Suppressor macrophage (primary cell): Measurements from ENCODE around the gene BPHL.
"Not testable (repeated sequence)": the region's sequence is repeated elsewhere in the genome, so short reads cannot be mapped to it uniquely, and the experiment has no call there.

Source experiments
- DNase-seq, 4 experiments: peaks; one replicate each; pipeline ENCODE4 v3.0.0-alpha.2; 2020 to 2022
- total RNA-seq, 17 experiments: gene quantifications; one replicate each; lab custom pipeline; 2026; ENCODE audit warnings: mixed read lengths in 6 of 17, inconsistent platforms in 3 of 17; lab: John Stamatoyannopoulos, UW

Gene BPHL
- total RNA-seq, result 4.7 to 14.2 (median 9.1) reads per million in 17 experiments

GRCh38 chr6:3118353-3119039 is at the start of gene BPHL:
Gene BPHL (plus strand): TSS chr6:3118711. CDS start chr6:3118741, 30 bp downstream.
- DNase-seq, result peak; percentile 98 to 99 (median 98)

DNA sequence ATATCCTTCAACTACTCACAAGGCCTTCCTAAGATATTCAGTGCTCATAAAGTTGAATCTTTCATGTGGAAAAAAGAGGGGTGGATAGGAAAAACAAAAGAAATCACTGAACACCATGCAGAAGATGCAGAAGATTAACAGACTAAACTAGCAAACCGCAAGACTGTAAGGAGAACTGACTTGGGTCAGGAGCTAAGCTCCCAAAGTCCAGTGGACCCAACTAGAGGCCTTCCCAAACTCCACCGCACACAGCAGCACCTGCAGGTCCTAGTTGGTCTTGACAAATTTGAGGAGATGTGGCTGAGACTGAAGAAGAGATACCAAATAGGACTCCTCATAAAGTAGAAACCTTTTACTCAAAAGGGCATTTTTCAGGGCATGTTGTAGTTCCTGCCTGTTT is 46.9 kb upstream of the BPHL start:
- DNase-seq, result no peak

- no peak for DNase-seq
Measured at GRCh38 chr6:3072798-3073197, 45.7 kb upstream of the BPHL start.

GRCh38 chr6:3073382-3073781 is 45.1 kb upstream of the BPHL start:
- DNase-seq, result no peak

- no peak for DNase-seq
Measured at GRCh38 chr6:3075772-3076113, 42.8 kb upstream of the BPHL start.

DNA sequence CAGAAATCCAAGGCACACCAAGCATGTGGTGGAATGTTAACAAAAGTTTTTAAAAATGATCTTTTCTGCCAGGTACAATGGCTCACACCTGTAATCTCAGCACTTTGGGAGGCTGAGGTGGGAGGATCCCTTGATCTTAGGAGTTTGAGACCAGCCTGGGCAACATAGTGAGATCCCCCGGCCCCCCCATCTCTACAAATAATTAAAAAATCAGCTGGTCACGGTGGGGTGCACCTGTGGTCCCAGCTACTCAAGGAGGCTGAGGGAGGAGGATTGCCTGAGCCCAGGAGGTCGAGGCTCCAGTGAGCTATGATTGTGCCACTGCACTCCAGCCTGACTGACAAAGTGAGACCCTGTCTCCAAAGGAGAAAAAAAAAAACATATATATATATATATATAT is 42.2 kb upstream of the BPHL start:
- DNase-seq, result no peak

DNA sequence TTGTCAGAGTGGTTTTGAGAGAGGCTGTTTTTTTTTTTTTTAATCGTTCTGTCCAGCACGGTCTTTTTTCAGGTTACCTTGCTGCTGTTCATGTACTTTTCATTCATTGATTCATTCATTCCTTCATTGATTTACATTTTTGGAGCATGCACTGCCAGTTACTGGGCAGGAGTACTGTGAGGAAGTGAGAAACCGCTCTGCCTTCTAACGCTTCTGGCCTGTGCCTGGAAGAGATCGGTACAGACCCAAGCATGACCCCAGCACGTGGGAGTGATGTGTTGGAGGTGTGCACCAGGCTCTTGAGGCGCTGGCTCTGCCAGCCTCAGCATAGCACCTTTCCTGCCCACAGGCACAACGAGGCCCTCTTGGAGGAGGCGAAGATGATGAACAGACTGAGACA is 41.1 kb upstream of the BPHL start:
- no peak for DNase-seq

GRCh38 chr6:3078952-3079351 is 39.6 kb upstream of the BPHL start:
- not testable (repeated sequence) for DNase-seq

GRCh38 chr6:3079682-3080081 is 38.8 kb upstream of the BPHL start:
- no peak for DNase-seq

- DNase-seq, result peak; percentile 88 to 94 (median 90)
Measured at GRCh38 chr6:3081960-3082359, 36.6 kb upstream of the BPHL start.

DNA sequence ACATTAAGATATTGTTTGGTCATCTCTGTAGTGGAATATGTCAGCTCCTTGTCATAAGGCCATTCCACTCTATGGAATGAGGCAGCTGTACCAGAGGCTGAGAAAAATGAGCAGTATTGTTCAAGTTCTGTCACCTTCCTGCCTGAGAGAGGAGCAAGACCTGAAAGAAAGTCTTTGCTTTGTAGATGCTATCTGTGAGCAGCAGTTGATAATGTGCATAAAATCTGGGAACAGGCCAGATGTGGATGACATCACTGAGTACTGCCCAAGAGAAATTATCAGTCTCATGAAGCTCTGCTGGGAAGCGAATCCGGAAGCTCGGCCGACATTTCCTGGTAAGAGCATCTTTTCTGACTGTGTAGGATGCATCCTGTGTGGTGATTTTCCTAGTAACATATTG is 33.4 kb upstream of the BPHL start:
- DNase-seq, result no peak

DNA sequence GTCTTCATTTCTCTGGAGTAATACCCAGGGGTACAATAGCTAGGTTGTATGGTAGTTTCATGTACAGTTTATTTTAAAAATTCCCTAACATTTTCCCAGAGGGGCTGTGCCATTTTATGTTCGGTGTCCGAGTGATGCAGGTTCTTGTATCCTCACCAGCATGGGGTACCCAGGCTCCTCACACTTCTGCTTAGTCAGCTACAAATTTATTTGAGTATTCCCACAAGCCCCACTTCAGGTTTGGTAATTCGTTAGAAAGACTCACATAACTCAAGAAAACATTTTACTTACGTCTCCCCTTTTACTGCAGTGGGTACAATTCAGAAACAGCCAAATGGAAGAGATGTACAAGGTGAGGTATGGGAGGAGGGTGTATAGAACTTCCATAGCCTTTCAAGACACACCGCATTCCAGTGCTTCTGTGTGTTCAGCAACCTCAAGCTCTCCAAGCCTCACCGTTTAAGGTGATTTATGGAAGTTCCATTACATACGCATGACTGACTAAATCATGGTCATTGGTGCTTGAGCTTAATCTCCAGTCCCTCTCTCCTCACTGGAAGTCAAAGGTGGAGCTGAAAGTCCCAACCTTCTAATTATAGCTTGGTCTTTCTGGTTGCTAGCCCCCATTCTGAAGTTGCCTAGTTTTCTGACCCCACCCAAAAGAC is 32.1 kb upstream of the BPHL start:
- DNase-seq, result no peak

DNA sequence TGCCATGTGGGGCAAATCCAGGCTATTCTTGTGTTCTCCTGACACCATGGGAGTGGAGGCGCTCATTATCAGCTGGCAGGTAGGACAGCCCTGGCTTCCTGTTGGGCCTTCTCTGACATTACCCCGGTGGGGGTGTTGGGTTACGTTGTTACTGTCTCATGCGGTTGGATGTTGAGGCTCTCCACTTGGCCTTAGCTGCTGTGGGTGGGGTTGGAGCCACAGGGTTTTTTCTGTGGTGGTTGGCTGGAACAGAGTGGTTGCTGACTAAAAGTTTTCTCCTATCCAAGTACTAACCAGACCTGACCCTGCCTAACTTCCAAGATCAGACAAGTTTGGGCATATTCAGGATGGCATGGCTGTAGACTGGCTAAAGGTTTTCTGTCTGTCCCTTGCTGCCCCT is 30.1 kb upstream of the BPHL start:
- DNase-seq, result no peak

GRCh38 chr6:3088968-3089367 is 29.5 kb upstream of the BPHL start:
- DNase-seq, result no peak

GRCh38 chr6:3090013-3090412 is 28.5 kb upstream of the BPHL start:
- no peak for DNase-seq

DNA sequence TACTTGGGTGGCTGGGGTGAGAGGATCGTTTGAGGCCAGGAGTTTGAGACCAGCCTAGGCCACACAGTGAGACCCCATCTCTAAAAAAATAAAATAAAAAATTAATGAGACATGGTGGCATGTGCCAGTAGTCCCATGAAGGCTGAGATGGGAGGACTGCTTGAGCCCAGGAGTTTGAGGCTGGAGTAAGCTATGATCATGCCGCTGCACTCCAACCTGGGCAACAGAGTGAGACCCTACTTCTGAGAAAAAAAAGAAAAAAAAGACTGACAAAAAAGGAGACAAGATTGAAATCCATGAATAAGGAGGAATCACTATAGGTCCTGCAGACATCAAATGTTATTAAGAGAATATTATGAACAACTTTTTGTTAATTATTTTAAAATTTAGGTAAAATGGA is 23.7 kb upstream of the BPHL start:
- DNase-seq, result no peak

GRCh38 chr6:3102875-3103274 is 15.6 kb upstream of the BPHL start:
- DNase-seq, result no peak

DNA sequence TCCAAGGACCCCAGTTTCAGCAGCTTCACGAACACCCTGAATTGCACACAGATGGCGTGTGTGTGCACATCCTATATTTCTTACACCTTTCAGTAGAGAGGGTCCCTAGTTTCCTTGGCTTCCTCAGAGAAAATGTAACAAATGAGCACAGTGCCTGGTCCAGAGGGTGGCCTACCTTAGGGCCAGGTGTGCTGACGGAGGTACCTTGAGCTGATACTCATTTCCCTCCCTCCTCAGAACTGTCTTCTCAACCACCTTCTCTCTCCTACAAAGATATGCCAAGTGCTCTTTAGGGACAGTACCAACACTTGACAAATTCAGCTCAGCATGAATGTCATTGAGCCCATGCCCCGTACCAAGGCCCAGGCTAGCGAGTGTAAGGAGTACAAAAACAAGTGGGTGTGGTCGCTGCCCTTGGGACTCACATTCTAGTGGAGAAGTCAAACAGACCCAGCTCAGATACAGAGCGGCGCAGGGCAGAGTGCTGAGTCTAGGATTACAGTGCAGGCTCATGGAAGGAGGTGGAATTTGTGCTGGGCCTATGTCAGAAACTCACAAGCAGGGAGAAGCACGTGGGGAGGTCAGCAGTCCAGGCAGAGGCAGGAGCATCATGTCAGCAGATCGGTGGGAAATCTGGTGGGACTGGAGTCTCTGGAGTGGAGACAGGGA is 9.6 kb upstream of the BPHL start:
- DNase-seq, result no peak

GRCh38 chr6:3109761-3110160 is 8.8 kb upstream of the BPHL start:
- peak in 1 of 4 experiments; percentile 22 for DNase-seq

GRCh38 chr6:3114377-3114776 is 4.1 kb upstream of the BPHL start:
- DNase-seq, result no peak

- no peak for DNase-seq
Measured at GRCh38 chr6:3117912-3118352, 579 bp upstream of the BPHL start.

- DNase-seq, result peak in 1 of 4 experiments; percentile 35
Measured at GRCh38 chr6:3119040-3119723, 671 bp downstream of the BPHL start.

GRCh38 chr6:3120765-3121089 is 2.2 kb downstream of the BPHL start:
- DNase-seq, result no peak

- no peak for DNase-seq
Measured at GRCh38 chr6:3122823-3123182, 4.3 kb downstream of the BPHL start.
